Measurements from ENCODE around the gene GRIK4. TPM values are rescaled to one million over a fixed set of nuclear protein-coding genes. Genes with fewer than 3 reads are reported as not detected.

Gene GRIK4
- total and polyA plus RNA-seq, 8 donors, result 0.02 TPM; not detected in 7

GRCh38 chr11:120917559-120918239 is 406.2 kb downstream of the GRIK4 start:
- intact Hi-C loops (cut with DNase I), result no loop called here
- ATAC-seq (no peak), FAIRE-seq (no peak), DNase-seq (no peak)
- 51 to 53% methylated on average over 6 of the region's 6 CpGs for WGBS, 2 donors
- no peak for TF ChIP-seq CTCF (IDR thresholded peaks at IDR 0.05)
- Histone ChIP-seq H3K27me3 (no peaks in the 10 kb centered on the region), H3K4me3 (no peak overlapping the region), H3K27ac (no peak overlapping the region), H3K36me3 (no peaks in the 10 kb centered on the region), H3K4me1 (no peaks in the 10 kb centered on the region), H3K9me3 (no peaks in the 10 kb centered on the region)

- DNase-seq (no peak), FAIRE-seq (no peak), ATAC-seq (no peak)
- Histone ChIP-seq H3K36me3 (no peaks in the 10 kb centered on the region), H3K4me3 (no peak overlapping the region), H3K27me3 (no peaks in the 10 kb centered on the region), H3K27ac (no peak overlapping the region), H3K9me3 (no peaks in the 10 kb centered on the region), H3K4me1 (no peaks in the 10 kb centered on the region)
- WGBS, 2 donors, result 38 to 42% methylated on average over 3 of the region's 3 CpGs
- intact Hi-C loops (cut with DNase I), result no loop called here
- TF ChIP-seq CTCF (IDR thresholded peaks at IDR 0.05), result no peak
Measured at GRCh38 chr11:120918257-120918656, 406.7 kb downstream of the GRIK4 start.

GRCh38 chr11:120919045-120919444 is 407.5 kb downstream of the GRIK4 start:
- intact Hi-C loops (cut with DNase I), result no loop called here
- no peak overlapping the region for H3K27ac ChIP-seq
- no peak for FAIRE-seq
- no peaks in the 10 kb centered on the region for H3K27me3 ChIP-seq
- TF ChIP-seq CTCF (IDR thresholded peaks at IDR 0.05), result no peak
- no peaks in the 10 kb centered on the region for H3K36me3 ChIP-seq
- H3K4me1 ChIP-seq, result no peaks in the 10 kb centered on the region
- 53 to 54% methylated on average over 7 of the region's 7 CpGs for WGBS, 2 donors
- no peaks in the 10 kb centered on the region for H3K9me3 ChIP-seq
- DNase-seq, result no peak
- no peak overlapping the region for H3K4me3 ChIP-seq
- no peak for ATAC-seq

DNA sequence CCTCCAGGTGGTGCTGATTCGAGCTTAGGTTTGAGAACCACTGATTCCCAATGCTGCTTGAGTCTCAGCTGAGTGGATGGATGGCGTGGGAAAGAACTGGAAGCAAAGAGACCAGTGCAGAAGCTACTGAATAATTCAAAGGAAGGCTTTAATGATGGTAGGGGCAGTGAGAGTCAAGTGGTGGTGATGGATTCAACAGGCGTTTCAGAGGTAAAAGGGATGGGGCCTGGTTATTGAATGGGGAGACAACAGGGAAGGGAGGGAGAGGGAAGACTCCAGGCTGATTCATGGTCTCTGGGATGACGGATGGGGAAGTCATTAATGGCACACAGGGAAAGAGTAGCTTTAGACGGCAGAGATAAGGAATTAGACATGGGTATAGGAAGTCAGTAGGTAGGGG is 408.0 kb downstream of the GRIK4 start:
- WGBS, 2 donors, result 55 to 59% methylated on average over 5 of the region's 5 CpGs
- ATAC-seq (no peak), FAIRE-seq (no peak), DNase-seq (no peak)
- H3K27me3 ChIP-seq, result no peaks in the 10 kb centered on the region
- intact Hi-C loops (cut with DNase I), result no loop called here
- no peaks in the 10 kb centered on the region for H3K4me1 ChIP-seq
- H3K9me3 ChIP-seq, result no peaks in the 10 kb centered on the region
- H3K27ac ChIP-seq, result no peak overlapping the region
- no peak overlapping the region for H3K4me3 ChIP-seq
- no peak for TF ChIP-seq CTCF (IDR thresholded peaks at IDR 0.05)
- H3K36me3 ChIP-seq, result no peaks in the 10 kb centered on the region

- Histone ChIP-seq H3K27ac (no peak overlapping the region), H3K9me3 (no peaks in the 10 kb centered on the region), H3K4me3 (no peak overlapping the region), H3K36me3 (no peaks in the 10 kb centered on the region), H3K4me1 (no peaks in the 10 kb centered on the region), H3K27me3 (no peaks in the 10 kb centered on the region)
- no peak for TF ChIP-seq CTCF (IDR thresholded peaks at IDR 0.05)
- 74 to 79% methylated on average over 9 of the region's 9 CpGs for WGBS, 2 donors
- FAIRE-seq (no peak), ATAC-seq (no peak), DNase-seq (no peak)
- intact Hi-C loops (cut with DNase I), result no loop called here
Measured at GRCh38 chr11:120923866-120924508, 412.4 kb downstream of the GRIK4 start.

All from pancreas (tissue), 10 donors.